Measurements from ENCODE around the gene CAP2. TPM values are rescaled to one million over a fixed set of nuclear protein-coding genes. Genes with fewer than 3 reads are reported as not detected.
"Not testable (repeated sequence)": the region's sequence is repeated elsewhere in the genome, so short reads cannot be mapped to it uniquely, and the experiment has no call there.

CAP2 gene
- total and polyA plus RNA-seq, 9 donors = 2.0 to 21.7 (median 5.0) TPM

- WGBS, 3 donors = 70 to 79% (median 78%) methylated on average over 4 of the region's 4 CpGs
- H3K9me3 ChIP-seq = no peaks in the 10 kb centered on the region
- H3K4me1 ChIP-seq (ENCODE audit: insufficient read depth) = peaks cover 1% of the 10 kb centered on the region
- no peak for DNase-seq
- H3K27ac ChIP-seq = no peak overlapping the region
- no peaks in the 10 kb centered on the region for H3K27me3 ChIP-seq
- intact Hi-C loops (cut with DNase I) = no loop called here
- TF ChIP-seq EP300 (IDR thresholded peaks at IDR 0.05) (no peak), POLR2A (IDR thresholded peaks at IDR 0.05) (no peak), CTCF (IDR thresholded peaks at IDR 0.05) (no peak)
- H3K4me3 ChIP-seq = no peak overlapping the region
- H3K36me3 ChIP-seq = no peaks in the 10 kb centered on the region
Measured at GRCh38 chr6:17423026-17423425, 29.6 kb downstream of the CAP2 start.

GRCh38 chr6:17427062-17427461 is 33.7 kb downstream of the CAP2 start:
- no peak for TF ChIP-seq EP300 (IDR thresholded peaks at IDR 0.05)
- no peak for TF ChIP-seq CTCF (IDR thresholded peaks at IDR 0.05)
- TF ChIP-seq POLR2A (IDR thresholded peaks at IDR 0.05) = no peak
- Histone ChIP-seq H3K4me3 (no peak overlapping the region), H3K36me3 (no peaks in the 10 kb centered on the region), H3K27me3 (no peaks in the 10 kb centered on the region), H3K27ac (no peak overlapping the region), H3K4me1 (ENCODE audit: insufficient read depth) (no peaks in the 10 kb centered on the region), H3K9me3 (no peaks in the 10 kb centered on the region)
- intact Hi-C loops (cut with DNase I) = no loop called here
- no peak for DNase-seq
- WGBS, 3 donors = 89 to 96% (median 93%) methylated on average over 6 of the region's 6 CpGs

- no peaks in the 10 kb centered on the region for H3K27me3 ChIP-seq
- WGBS, 3 donors = 87 to 91% (median 90%) methylated on average over 2 of the region's 2 CpGs
- no peaks in the 10 kb centered on the region for H3K36me3 ChIP-seq
- no peaks in the 10 kb centered on the region for H3K9me3 ChIP-seq
- intact Hi-C loops (cut with DNase I) = no loop called here
- no peak overlapping the region for H3K27ac ChIP-seq
- TF ChIP-seq CTCF (IDR thresholded peaks at IDR 0.05) (no peak), POLR2A (IDR thresholded peaks at IDR 0.05) (no peak), EP300 (IDR thresholded peaks at IDR 0.05) (no peak)
- H3K4me3 ChIP-seq = no peak overlapping the region
- DNase-seq = no peak
- no peaks in the 10 kb centered on the region for H3K4me1 ChIP-seq (ENCODE audit: insufficient read depth)
Measured at GRCh38 chr6:17427617-17428016, 34.2 kb downstream of the CAP2 start.

GRCh38 chr6:17428595-17429120 is 35.3 kb downstream of the CAP2 start:
- H3K4me1 ChIP-seq (ENCODE audit: insufficient read depth); H3K27me3 ChIP-seq; intact Hi-C loops (cut with DNase I); H3K27ac ChIP-seq; H3K36me3 ChIP-seq; H3K9me3 ChIP-seq; H3K4me3 ChIP-seq; DNase-seq: not testable (repeated sequence)
- WGBS, 3 donors = 81 to 91% (median 90%) methylated on average over 3 to 5 of the region's 5 CpGs

- no peak overlapping the region for H3K4me3 ChIP-seq
- intact Hi-C loops (cut with DNase I) = no loop called here
- DNase-seq = no peak
- TF ChIP-seq POLR2A (IDR thresholded peaks at IDR 0.05) (no peak), EP300 (IDR thresholded peaks at IDR 0.05) (no peak)
- no peaks in the 10 kb centered on the region for H3K9me3 ChIP-seq
- H3K4me1 ChIP-seq (ENCODE audit: insufficient read depth) = no peaks in the 10 kb centered on the region
- WGBS, 3 donors = 18 to 36% (median 28%) methylated on average over 3 of the region's 3 CpGs
- H3K27ac ChIP-seq = no peak overlapping the region
- no peaks in the 10 kb centered on the region for H3K27me3 ChIP-seq
- H3K36me3 ChIP-seq = no peaks in the 10 kb centered on the region
Measured at GRCh38 chr6:17429383-17430061, 36.1 kb downstream of the CAP2 start.
